Loucy (cell line): ENCODE measurements around the gene U2SURP.

Source experiments
- EZH2phosphoT487 ChIP-seq: fragments of 200-600 bp; IDR thresholded peaks from 2 replicates; pipeline ENCODE4 v1.6.1; 2018; ENCODE audit warnings: antibody characterized with exemption, mild to moderate bottlenecking, moderate library complexity, borderline replicate concordance
- TF ChIP-seq, protein P1 (sequence below): fragments of 200-600 bp; sonication (generic); conservative IDR thresholded peaks from 2 replicates; pipeline ENCODE4 v1.5.1; 2014; ENCODE audit warnings: mild to moderate bottlenecking, antibody characterized with exemption, low read length

DNA sequence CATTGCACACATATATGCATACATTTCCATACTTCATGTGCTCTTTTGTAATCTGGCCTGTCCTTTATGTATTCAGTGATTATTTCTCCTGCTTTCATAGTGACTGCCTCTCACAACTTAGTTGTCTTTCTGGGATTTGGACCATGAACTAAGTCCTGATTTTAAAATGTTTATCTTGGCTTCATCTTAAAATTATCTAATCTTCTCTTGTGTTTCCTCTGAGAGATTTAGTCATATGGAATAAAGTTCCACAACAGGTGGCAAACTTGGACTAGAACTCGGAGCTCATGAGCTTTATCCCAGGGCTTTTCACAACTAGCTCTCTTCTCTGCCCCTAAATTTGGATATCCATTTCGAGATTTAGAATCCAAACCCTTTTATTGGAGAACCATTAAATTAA is 44.3 kb downstream of the U2SURP start:
- TF ChIP-seq, protein P1, sequence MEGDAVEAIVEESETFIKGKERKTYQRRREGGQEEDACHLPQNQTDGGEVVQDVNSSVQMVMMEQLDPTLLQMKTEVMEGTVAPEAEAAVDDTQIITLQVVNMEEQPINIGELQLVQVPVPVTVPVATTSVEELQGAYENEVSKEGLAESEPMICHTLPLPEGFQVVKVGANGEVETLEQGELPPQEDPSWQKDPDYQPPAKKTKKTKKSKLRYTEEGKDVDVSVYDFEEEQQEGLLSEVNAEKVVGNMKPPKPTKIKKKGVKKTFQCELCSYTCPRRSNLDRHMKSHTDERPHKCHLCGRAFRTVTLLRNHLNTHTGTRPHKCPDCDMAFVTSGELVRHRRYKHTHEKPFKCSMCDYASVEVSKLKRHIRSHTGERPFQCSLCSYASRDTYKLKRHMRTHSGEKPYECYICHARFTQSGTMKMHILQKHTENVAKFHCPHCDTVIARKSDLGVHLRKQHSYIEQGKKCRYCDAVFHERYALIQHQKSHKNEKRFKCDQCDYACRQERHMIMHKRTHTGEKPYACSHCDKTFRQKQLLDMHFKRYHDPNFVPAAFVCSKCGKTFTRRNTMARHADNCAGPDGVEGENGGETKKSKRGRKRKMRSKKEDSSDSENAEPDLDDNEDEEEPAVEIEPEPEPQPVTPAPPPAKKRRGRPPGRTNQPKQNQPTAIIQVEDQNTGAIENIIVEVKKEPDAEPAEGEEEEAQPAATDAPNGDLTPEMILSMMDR, result no peak
- no peak for TF ChIP-seq EZH2phosphoT487
